Measurements from ENCODE around the gene ST3GAL6. TPM values are rescaled to one million over a fixed set of nuclear protein-coding genes. Genes with fewer than 3 reads are reported as not detected.
"Not testable (repeated sequence)": the region's sequence is repeated elsewhere in the genome, so short reads cannot be mapped to it uniquely, and the experiment has no call there.

Gene ST3GAL6
- polyA plus RNA-seq, 1 donor from 2014 or later, result not detected

GRCh38 chr3:98817547-98818041 lies 54.5 kb downstream of the ST3GAL6 start:
- no peaks in the 10 kb centered on the region for H3K4me1 Mint-ChIP-seq
- no peaks in the 10 kb centered on the region for H3K27me3 Mint-ChIP-seq
- no peaks in the 10 kb centered on the region for H3K9me3 Mint-ChIP-seq
- no peaks in the 10 kb centered on the region for H3K36me3 Mint-ChIP-seq
- no peak overlapping the region for H3K4me3 Mint-ChIP-seq
- no peak overlapping the region for H3K27ac Mint-ChIP-seq

- H3K27ac Mint-ChIP-seq, result no peak overlapping the region
- H3K36me3 Mint-ChIP-seq, result no peaks in the 10 kb centered on the region
- H3K4me3 Mint-ChIP-seq, result no peak overlapping the region
- H3K27me3 Mint-ChIP-seq, result no peaks in the 10 kb centered on the region
- H3K9me3 Mint-ChIP-seq, result no peaks in the 10 kb centered on the region
- no peaks in the 10 kb centered on the region for H3K4me1 Mint-ChIP-seq
These were observed 57.9 kb downstream of the ST3GAL6 start for GRCh38 chr3:98821063-98821462.

- Mint-ChIP-seq H3K4me1 (no peaks in the 10 kb centered on the region), H3K27ac (no peak overlapping the region), H3K4me3 (no peak overlapping the region), H3K9me3 (peaks cover 0 to 2% (median 0%) of the 10 kb centered on the region in 3 donors), H3K27me3 (no peaks in the 10 kb centered on the region), H3K36me3 (no peaks in the 10 kb centered on the region)
These were observed 60.7 kb downstream of the ST3GAL6 start for GRCh38 chr3:98823791-98824190.

GRCh38 chr3:98824256-98824655 lies 61.1 kb downstream of the ST3GAL6 start:
- Mint-ChIP-seq H3K4me3 (no peak overlapping the region), H3K4me1 (no peaks in the 10 kb centered on the region), H3K27ac (no peak overlapping the region), H3K36me3 (no peaks in the 10 kb centered on the region), H3K27me3 (peaks cover 1% of the 10 kb centered on the region), H3K9me3 (peaks cover 0 to 4% (median 0%) of the 10 kb centered on the region in 3 donors)

DNA sequence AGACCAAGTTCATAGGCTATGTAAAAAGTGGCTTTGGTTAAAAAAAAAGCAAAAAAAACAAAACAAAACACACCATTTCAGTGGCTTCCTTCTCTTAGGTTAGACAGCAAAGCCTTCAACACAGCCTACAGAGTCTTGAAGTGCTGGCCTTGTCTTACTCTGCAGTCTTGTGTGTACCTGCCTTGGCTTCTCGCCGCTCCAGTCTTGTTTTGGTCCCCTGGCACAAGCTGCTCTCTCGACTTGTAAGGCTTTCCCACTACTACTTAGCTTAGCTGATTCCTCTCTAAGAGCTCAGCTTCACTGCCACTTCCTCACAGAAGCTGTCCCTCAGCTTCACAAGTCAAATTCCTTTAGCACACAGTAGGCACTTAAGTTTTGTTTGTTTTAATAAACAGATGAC lies 63.0 kb downstream of the ST3GAL6 start:
- Mint-ChIP-seq H3K4me3 (no peak overlapping the region), H3K27ac (no peak overlapping the region), H3K4me1 (no peaks in the 10 kb centered on the region), H3K27me3 (peaks cover 2% of the 10 kb centered on the region), H3K36me3 (peaks cover 2% of the 10 kb centered on the region), H3K9me3 (peaks cover 1 to 8% (median 2%) of the 10 kb centered on the region in 3 donors)

DNA sequence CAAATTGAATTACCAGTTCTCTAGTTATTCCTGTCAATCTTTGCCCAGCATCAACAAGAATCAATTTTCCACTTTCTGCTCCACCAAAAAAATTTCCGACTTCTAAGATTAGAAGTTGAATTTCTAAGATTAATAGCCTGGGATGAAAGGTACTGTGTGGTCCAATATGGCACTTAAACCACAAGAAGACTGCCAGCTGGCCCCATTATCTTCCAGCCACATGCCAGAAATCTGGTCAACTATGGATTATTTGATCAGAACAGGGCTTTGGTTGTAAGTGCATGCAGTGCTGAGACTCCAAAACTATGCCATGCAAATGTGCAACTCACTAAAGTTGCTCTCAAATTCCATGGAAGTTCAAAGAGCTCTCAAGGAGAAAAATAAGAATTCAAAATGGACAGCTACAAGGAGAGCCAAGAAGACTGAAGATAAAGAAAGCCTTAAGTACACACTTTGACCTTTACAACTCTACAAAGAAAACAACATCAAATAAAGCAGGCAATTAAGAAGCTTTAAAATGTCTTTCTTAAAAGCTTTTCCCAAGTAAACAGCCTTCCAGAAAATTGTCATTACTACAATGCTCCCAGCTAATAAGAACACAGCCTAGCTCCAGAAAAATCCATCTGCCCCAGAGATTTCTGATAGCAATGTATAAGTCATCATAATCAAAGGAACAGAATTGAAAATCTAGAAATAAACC lies 64.2 kb downstream of the ST3GAL6 start:
- peaks cover 1 to 8% (median 3%) of the 10 kb centered on the region in 3 donors for H3K9me3 Mint-ChIP-seq
- H3K36me3 Mint-ChIP-seq, result peaks cover 2% of the 10 kb centered on the region
- no peak overlapping the region for H3K4me3 Mint-ChIP-seq
- H3K27ac Mint-ChIP-seq, result no peak overlapping the region
- peaks cover 2% of the 10 kb centered on the region for H3K27me3 Mint-ChIP-seq
- H3K4me1 Mint-ChIP-seq, result no peaks in the 10 kb centered on the region

DNA sequence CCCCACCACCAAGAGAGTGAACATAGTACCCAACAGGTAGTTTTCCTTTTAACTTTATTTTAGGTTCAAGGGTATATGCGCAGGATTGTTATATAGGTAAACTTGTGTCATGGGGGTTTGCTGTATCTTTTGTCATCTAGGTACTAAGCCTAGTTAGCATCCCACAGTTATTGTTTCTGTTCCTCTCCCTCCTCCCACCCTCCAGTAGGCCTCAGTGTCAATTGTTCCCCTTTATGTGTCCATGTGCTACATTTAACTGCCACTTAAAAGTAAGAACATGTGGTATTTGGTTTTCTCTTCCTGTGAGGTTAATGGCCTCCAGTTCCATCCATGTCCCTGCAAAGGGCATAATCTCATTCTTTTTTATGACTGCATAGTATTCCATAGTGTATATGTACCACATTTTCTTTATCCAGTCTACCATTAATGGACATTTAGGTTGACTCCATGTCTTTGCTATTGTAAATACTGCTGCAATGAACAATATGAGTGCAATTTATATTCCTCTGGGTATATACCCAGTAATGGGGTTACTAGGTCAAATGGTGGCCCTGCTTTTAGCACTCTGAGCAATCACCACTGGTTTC lies 66.2 kb downstream of the ST3GAL6 start:
- Mint-ChIP-seq H3K27ac (no peak overlapping the region), H3K36me3 (peaks cover 2% of the 10 kb centered on the region), H3K27me3 (peaks cover 2% of the 10 kb centered on the region), H3K4me3 (no peak overlapping the region), H3K9me3 (peaks cover 1 to 8% (median 3%) of the 10 kb centered on the region in 3 donors), H3K4me1 (no peaks in the 10 kb centered on the region)

- H3K36me3 Mint-ChIP-seq, H3K4me3 Mint-ChIP-seq, H3K27me3 Mint-ChIP-seq, H3K9me3 Mint-ChIP-seq, H3K27ac Mint-ChIP-seq, H3K4me1 Mint-ChIP-seq: not testable (repeated sequence)
These were observed 67.9 kb downstream of the ST3GAL6 start for GRCh38 chr3:98831060-98831459.

GRCh38 chr3:98839846-98840245 lies 76.7 kb downstream of the ST3GAL6 start:
- H3K4me3 Mint-ChIP-seq, result no peak overlapping the region
- H3K36me3 Mint-ChIP-seq, result no peaks in the 10 kb centered on the region
- no peaks in the 10 kb centered on the region for H3K9me3 Mint-ChIP-seq
- no peaks in the 10 kb centered on the region for H3K4me1 Mint-ChIP-seq
- H3K27me3 Mint-ChIP-seq, result no peaks in the 10 kb centered on the region
- no peak overlapping the region for H3K27ac Mint-ChIP-seq

- H3K27me3 Mint-ChIP-seq, result no peaks in the 10 kb centered on the region
- H3K4me3 Mint-ChIP-seq, result no peak overlapping the region
- no peak overlapping the region for H3K27ac Mint-ChIP-seq
- H3K4me1 Mint-ChIP-seq, result no peaks in the 10 kb centered on the region
- no peaks in the 10 kb centered on the region for H3K36me3 Mint-ChIP-seq
- H3K9me3 Mint-ChIP-seq, result peaks cover 0 to 4% (median 3%) of the 10 kb centered on the region in 3 donors
These were observed 80.3 kb downstream of the ST3GAL6 start for GRCh38 chr3:98843266-98843959.

Other genes with a start within 250 kb of the ST3GAL6 start
- gene CLDND1, start 240.4 kb upstream of the ST3GAL6 start, polyA plus RNA-seq, result 39.8 TPM
- gene GPR15, start 231.4 kb upstream of the ST3GAL6 start, polyA plus RNA-seq, result 3.1 TPM
- gene CPOX, start 169.7 kb upstream of the ST3GAL6 start, polyA plus RNA-seq, result 5.7 TPM
- gene DCBLD2, start 138.4 kb downstream of the ST3GAL6 start, polyA plus RNA-seq, result not detected

All from IgD-negative memory B cell (primary cell).